ENCODE results near the gene DAPK1. TPM values are rescaled to one million over a fixed set of nuclear protein-coding genes. Genes with fewer than 3 reads are reported as not detected.

Gene DAPK1
- total and polyA plus RNA-seq, 11 donors: 1.0 to 52.5 (median 2.3) TPM

GRCh38 chr9:87684627-87685219 lies 187.1 kb downstream of the DAPK1 start:
- intact Hi-C loops (cut with DNase I): loop anchor here (1.0 to 10.0 kb wide), 9 partner anchors 128 to 893 kb away; no protein-coding TSS in a partner anchor
- H3K27ac ChIP-seq: peak overlapping the region in 3 of 12 donors; percentile 13 to 88 (median 13)
- TF ChIP-seq POLR2A (IDR thresholded peaks at IDR 0.05) (no peak), CTCF (IDR thresholded peaks at IDR 0.05) (peak; percentile 62 to 88 (median 73))
- 32 to 42% (median 36%) methylated on average over 11 of the region's 11 CpGs for WGBS, 4 donors
- DNase-seq (no peak), ATAC-seq (peak in 1 of 4 donors; percentile 44)
- H3K4me3 ChIP-seq: no peak overlapping the region
- H3K27me3 ChIP-seq: no peaks in the 10 kb centered on the region
- H3K4me1 ChIP-seq: peaks cover 0 to 23% (median 0%) of the 10 kb centered on the region in 12 donors
- H3K36me3 ChIP-seq: peaks cover 0 to 15% (median 0%) of the 10 kb centered on the region in 9 donors
- peaks cover 0 to 3% (median 0%) of the 10 kb centered on the region in 12 donors for H3K9me3 ChIP-seq

- Histone ChIP-seq H3K4me1 (peaks cover 0 to 23% (median 0%) of the 10 kb centered on the region in 12 donors), H3K27ac (peak overlapping the region in 3 of 12 donors; percentile 13 to 88 (median 49)), H3K27me3 (no peaks in the 10 kb centered on the region), H3K36me3 (peaks cover 0 to 15% (median 0%) of the 10 kb centered on the region in 9 donors), H3K9me3 (peaks cover 0 to 7% (median 0%) of the 10 kb centered on the region in 12 donors), H3K4me3 (no peak overlapping the region)
- DNase-seq (no peak), ATAC-seq (no peak)
- TF ChIP-seq CTCF (IDR thresholded peaks at IDR 0.05) (no peak), POLR2A (IDR thresholded peaks at IDR 0.05) (no peak)
- intact Hi-C loops (cut with DNase I): loop anchor here in 6 of 10 donors (2.0 to 10.0 kb wide), 5 partner anchors 127 to 889 kb away; no protein-coding TSS in a partner anchor
- 84 to 89% (median 85%) methylated on average over 4 of the region's 4 CpGs for WGBS, 4 donors
Observed at GRCh38 chr9:87685441-87685840, 187.8 kb downstream of the DAPK1 start.

DNA sequence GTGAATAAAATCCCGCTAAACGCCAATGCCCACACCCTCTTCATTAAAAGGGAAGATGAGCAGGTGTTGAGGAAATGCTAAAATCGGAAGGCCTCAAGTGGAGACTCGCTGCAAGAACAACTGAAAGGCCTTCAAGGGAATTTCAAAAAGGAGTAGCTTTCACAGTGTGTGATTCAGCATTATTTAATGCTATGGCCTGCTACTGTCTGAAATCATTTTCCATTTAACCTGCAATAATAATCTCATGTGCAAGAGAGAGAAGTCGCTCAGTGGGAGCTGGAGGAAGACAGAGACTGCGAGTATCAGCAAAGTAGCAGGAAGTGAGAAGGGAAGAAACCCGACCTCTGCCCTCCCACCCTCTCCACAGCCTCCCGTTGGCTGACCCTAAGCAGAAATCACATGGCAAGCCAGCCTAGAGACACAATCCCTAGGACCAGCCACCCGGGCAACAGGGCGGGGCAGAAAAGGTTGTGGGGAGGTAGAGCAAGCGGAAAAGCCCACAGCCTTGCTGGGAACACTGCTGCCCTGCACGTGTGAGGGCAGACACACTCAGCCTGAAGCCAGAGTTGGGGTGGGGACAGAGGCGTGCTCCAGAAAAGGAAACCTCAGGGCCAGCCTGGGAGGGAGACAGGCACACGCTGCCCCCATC lies 188.3 kb downstream of the DAPK1 start:
- 67 to 77% (median 70%) methylated on average over 14 of the region's 14 CpGs for WGBS, 4 donors
- peak in 3 of 4 donors; percentile 75 to 82 (median 80) for ATAC-seq

More for the DNA sequence above, 188.3 kb downstream of the DAPK1 start:
- peaks cover 0 to 15% (median 0%) of the 10 kb centered on the region in 9 donors for H3K36me3 ChIP-seq
- no peaks in the 10 kb centered on the region for H3K27me3 ChIP-seq
- intact Hi-C loops (cut with DNase I): loop anchor here in 6 of 10 donors (2.0 to 10.0 kb wide), 5 partner anchors 126 to 889 kb away; no protein-coding TSS in a partner anchor
- H3K27ac ChIP-seq: peak overlapping the region in 3 of 12 donors; percentile 13 to 88 (median 49)
- TF ChIP-seq CTCF (IDR thresholded peaks at IDR 0.05) (no peak), POLR2A (IDR thresholded peaks at IDR 0.05) (no peak)
- peaks cover 0 to 23% (median 0%) of the 10 kb centered on the region in 12 donors for H3K4me1 ChIP-seq
- no peak overlapping the region for H3K4me3 ChIP-seq
- DNase-seq: peak in 3 of 5 donors; percentile 35 to 58 (median 52)
- H3K9me3 ChIP-seq: peaks cover 0 to 7% (median 0%) of the 10 kb centered on the region in 12 donors
